ENCODE measurements around the gene SFMBT2. TPM values are rescaled to one million over a fixed set of nuclear protein-coding genes. Genes with fewer than 3 reads are reported as not detected.
A peak's percentile ranks its signal among the peaks of the same experiment; 100 is the strongest.

The SFMBT2 gene
- total RNA-seq, 1 donor from 2014 or later, result 18.7 TPM

GRCh38 chr10:7351894-7352293 is 58.9 kb downstream of the SFMBT2 start:
- intact Hi-C loops (cut with micrococcal nuclease), result no loop called here
- Mint-ChIP-seq H3K36me3 (ENCODE audit: low read depth) (peaks cover 23% of the 10 kb centered on the region), H3K4me3 (no peak overlapping the region), H3K27ac (no peak overlapping the region), H3K27me3 (no peaks in the 10 kb centered on the region), H3K4me1 (no peaks in the 10 kb centered on the region), H3K9me3 (peaks cover 5% of the 10 kb centered on the region)
- ATAC-seq (ENCODE audit: low read depth) (no peak), DNase-seq (no peak)
- ChIA-PET POLR2A (no interaction called here), CTCF (no interaction called here)
- TF ChIP-seq CTCF (IDR thresholded peaks at IDR 0.05), result no peak

- intact Hi-C loops (cut with micrococcal nuclease), result no loop called here
- H3K27ac Mint-ChIP-seq, result no peak overlapping the region
- no peak for TF ChIP-seq CTCF (IDR thresholded peaks at IDR 0.05)
- no peak overlapping the region for H3K4me3 Mint-ChIP-seq
- ChIA-PET POLR2A (no interaction called here), CTCF (no interaction called here)
- H3K27me3 Mint-ChIP-seq, result no peaks in the 10 kb centered on the region
- ATAC-seq (ENCODE audit: low read depth) (no peak), DNase-seq (no peak)
- no peaks in the 10 kb centered on the region for H3K4me1 Mint-ChIP-seq
- peaks cover 5% of the 10 kb centered on the region for H3K9me3 Mint-ChIP-seq
- H3K36me3 Mint-ChIP-seq (ENCODE audit: low read depth), result peaks cover 20% of the 10 kb centered on the region
Observed at GRCh38 chr10:7350541-7351195, 60.2 kb downstream of the SFMBT2 start.

GRCh38 chr10:7345717-7346116 is 65.1 kb downstream of the SFMBT2 start:
- peaks cover 5% of the 10 kb centered on the region for H3K4me1 Mint-ChIP-seq
- H3K36me3 Mint-ChIP-seq (ENCODE audit: low read depth), result peaks cover 18% of the 10 kb centered on the region
- TF ChIP-seq CTCF (IDR thresholded peaks at IDR 0.05), result no peak
- no peak overlapping the region for H3K27ac Mint-ChIP-seq
- ATAC-seq (ENCODE audit: low read depth) (no peak), DNase-seq (no peak)
- no peak overlapping the region for H3K4me3 Mint-ChIP-seq
- intact Hi-C loops (cut with micrococcal nuclease), result no loop called here
- ChIA-PET POLR2A (no interaction called here), CTCF (no interaction called here)
- no peaks in the 10 kb centered on the region for H3K27me3 Mint-ChIP-seq
- peaks cover 12% of the 10 kb centered on the region for H3K9me3 Mint-ChIP-seq

- H3K36me3 Mint-ChIP-seq (ENCODE audit: low read depth), result peaks cover 7% of the 10 kb centered on the region
- DNase-seq (no peak), ATAC-seq (ENCODE audit: low read depth) (no peak)
- no peak for TF ChIP-seq CTCF (IDR thresholded peaks at IDR 0.05)
- H3K4me3 Mint-ChIP-seq, result no peak overlapping the region
- H3K27ac Mint-ChIP-seq, result no peak overlapping the region
- no peaks in the 10 kb centered on the region for H3K27me3 Mint-ChIP-seq
- POLR2A ChIA-PET, result no interaction called here
- peaks cover 7% of the 10 kb centered on the region for H3K9me3 Mint-ChIP-seq
- intact Hi-C loops (cut with micrococcal nuclease), result no loop called here
- CTCF ChIA-PET, result no interaction called here
- peaks cover 8% of the 10 kb centered on the region for H3K4me1 Mint-ChIP-seq
Observed at GRCh38 chr10:7343040-7343439, 67.8 kb downstream of the SFMBT2 start.

- no peak for ATAC-seq (ENCODE audit: low read depth)
- Mint-ChIP-seq H3K4me1 (peaks cover 29% of the 10 kb centered on the region), H3K36me3 (ENCODE audit: low read depth) (peaks cover 8% of the 10 kb centered on the region), H3K9me3 (peaks cover 9% of the 10 kb centered on the region), H3K27ac (peak overlapping the region; percentile 14), H3K4me3 (no peak overlapping the region), H3K27me3 (no peaks in the 10 kb centered on the region)
- intact Hi-C loops (cut with micrococcal nuclease), result no loop called here
- DNase-seq, result no peak
- ChIA-PET POLR2A (no interaction called here), CTCF (no interaction called here)
- no peak for TF ChIP-seq CTCF (IDR thresholded peaks at IDR 0.05)
Observed at GRCh38 chr10:7340179-7340874, 70.5 kb downstream of the SFMBT2 start.

Data from activated B cell treated with CpG ODN at 0.5 μM for 24 hours (primary cell).